Activated CD8-positive, alpha-beta memory T cell treated with anti-CD3 and anti-CD28 coated beads, Interleukin-2, amount 50 U/mL, for 24 hours (primary cell): ENCODE results near the gene HTR3C.
"Not testable (repeated sequence)": the region's sequence is repeated elsewhere in the genome, so short reads cannot be mapped to it uniquely, and the experiment has no call there.

Source experiments
- DNase-seq: peaks from one replicate; pipeline ENCODE4 v3.0.0-alpha.2; 2020; ENCODE audit errors: extremely low read depth

Gene HTR3C

DNA sequence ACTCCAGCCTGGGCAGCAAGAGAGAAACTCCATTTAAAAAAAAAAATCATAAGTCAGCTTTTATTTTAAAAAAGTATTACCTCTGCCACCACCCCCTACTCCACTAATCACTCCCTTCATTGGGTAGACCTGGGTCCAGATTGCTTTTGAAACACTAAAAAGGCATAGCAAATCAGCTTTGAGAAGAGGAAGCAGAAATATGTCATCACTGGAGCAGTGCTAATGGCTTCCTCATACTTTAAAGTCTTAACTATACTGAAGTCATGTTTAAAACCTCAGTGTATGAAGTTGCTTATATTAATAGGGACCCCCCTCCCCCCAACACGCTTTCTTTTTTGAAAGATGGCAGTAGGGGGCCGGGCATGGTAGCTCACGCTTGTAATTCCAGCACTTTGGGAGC is 22.3 kb upstream of the HTR3C start:
- no peak for DNase-seq

DNA sequence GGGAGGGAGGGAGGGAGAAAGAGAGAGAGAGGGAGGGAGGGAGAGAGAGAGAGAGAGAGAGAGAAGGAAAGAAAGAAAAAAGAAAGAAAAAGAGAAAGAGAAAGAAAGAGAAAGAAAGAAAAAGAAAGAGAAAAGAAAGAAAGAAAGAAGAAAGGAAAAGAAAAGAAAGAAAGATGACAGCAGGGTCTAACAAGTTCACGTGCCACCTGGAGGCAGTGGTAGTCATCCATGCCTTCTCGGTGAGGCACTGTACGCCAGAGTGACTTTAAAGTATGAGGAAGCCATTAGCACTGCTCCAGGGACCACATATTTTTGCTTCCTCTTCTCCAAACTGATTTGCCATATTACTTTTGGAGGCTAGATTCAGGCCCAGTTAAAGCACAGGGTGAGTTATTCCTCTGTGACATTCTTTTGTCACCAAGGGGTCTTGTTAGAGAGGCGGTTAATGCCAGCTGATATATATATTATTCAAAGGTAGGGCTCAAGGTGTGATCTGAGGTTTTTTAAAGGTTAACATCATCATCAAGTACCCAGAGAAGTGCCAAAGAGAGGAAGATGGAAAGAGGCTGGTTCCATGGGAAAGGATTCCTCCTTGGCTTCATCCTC is 21.6 kb upstream of the HTR3C start, which contains the start of gene HTR3D:
TSS of gene HTR3D (plus strand) at position 556 of the 606 bp plus-strand sequence. CDS start at position 556, 0 bp downstream.
- no peak for DNase-seq

GRCh38 chr3:184037816-184038215 is 15.0 kb upstream of the HTR3C start:
- DNase-seq = no peak

DNA sequence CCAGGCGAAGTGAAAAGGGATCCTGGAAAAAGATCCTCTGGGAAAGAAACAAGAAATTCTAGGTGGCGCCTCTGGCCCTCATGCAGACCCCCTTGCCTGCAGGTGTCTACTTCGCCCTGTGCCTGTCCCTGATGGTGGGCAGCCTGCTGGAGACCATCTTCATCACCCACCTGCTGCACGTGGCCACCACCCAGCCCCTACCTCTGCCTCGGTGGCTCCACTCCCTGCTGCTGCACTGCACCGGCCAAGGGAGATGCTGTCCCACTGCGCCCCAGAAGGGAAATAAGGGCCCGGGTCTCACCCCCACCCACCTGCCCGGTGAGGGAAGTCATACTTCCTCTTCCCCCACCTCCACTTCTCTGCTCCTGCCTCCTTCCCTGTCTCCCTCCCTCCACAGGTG is 14.5 kb upstream of the HTR3C start:
- DNase-seq = not testable (repeated sequence)

GRCh38 chr3:184039414-184039813 is 13.4 kb upstream of the HTR3C start:
- no peak for DNase-seq

GRCh38 chr3:184040010-184040409 is 12.8 kb upstream of the HTR3C start:
- no peak for DNase-seq

- no peak for DNase-seq
These were observed 10.2 kb upstream of the HTR3C start for GRCh38 chr3:184042617-184043016.

DNA sequence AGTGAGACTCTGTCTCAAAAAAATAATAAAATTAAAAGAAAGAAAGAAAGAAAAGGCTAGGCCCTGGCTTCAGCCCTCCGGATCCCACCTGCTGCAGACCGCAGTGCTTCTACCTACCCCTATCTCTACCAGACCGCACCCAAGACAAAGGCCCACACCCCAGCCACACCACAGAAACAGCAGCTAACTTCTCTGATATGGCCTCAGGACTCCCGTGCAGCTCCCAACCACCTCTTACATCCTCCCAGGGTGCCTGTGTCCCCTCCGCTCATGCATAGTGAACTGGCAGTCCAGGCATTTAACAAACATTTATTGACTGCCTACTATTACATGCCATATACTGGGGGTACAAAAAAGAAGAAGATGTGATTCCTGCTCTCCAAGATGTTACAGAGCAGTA is 6.9 kb upstream of the HTR3C start:
- no peak for DNase-seq

DNA sequence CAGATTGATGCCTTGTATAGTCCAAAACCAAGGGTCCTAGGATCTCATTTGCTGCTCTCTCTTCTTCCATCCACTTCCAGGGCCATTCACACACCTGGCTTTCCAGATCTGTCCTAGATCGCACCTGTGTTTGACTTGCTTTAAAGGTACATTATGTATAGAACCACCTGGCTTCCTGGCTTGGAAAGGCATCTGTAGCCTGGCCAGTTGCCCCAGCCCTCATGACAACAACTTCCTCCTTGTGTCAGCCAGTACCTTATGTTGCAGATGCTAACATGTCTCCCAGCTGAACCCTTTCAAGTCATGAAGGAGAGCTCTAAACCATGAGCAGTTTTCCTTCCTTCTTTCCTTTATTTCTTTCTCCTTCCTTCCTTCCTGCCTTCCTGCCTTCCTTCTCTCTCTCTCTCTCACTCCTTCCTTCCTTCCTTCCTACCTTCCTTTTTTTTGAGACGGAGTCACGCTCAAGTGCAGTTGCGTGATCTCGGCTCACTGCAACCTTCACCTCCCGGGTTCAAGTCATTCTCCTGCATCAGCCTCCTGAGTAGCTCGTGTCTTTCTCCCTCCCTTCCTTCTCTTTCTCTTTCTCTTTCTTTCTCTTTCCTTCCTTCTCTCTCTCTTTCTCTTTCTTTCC is 2.5 kb upstream of the HTR3C start:
- DNase-seq = no peak

DNA sequence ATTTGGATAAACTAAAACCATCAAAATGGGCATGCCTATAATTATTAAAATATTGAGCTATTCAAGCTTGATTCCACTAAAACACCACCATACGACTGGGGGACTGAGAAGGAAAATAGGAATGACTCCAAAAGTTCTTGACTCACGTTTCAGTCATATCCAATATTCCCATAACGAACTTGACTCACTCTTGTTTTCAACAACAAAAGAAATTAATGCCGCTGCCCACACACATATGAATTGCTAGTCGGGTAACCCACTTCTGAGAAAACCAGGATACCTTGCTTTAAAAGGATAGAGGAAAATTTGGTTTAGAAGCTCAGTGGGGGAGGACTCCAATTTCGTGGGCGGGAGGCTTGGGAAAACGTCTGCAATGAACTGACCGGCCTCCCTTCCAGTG is 5.2 kb downstream of the HTR3C start:
- no peak for DNase-seq

- DNase-seq = no peak
These were observed 6.6 kb downstream of the HTR3C start for GRCh38 chr3:184059424-184059823.

- no peak for DNase-seq
These were observed 9.8 kb downstream of the HTR3C start for GRCh38 chr3:184062637-184063036.

DNA sequence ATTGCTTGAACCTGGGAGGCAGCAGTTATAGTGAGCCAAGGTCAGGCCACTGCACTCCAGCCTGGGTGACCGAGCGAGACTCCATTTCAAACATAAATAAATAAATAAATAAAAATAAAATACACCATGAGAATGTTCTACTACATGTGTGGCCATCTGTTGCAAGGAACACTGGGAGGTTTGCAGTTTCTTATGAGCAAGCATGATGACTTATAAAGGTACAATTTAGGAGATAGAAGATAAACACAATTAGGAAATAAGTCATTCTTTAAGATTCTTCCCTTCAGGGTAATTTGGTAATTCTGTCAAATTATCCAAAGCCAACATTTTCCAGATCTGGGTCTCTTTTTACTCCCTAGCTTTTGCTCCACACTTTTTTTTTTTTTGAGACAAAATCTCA is 13.4 kb downstream of the HTR3C start:
- DNase-seq = no peak

GRCh38 chr3:184067573-184068055 is 14.8 kb downstream of the HTR3C start:
- no peak for DNase-seq

DNA sequence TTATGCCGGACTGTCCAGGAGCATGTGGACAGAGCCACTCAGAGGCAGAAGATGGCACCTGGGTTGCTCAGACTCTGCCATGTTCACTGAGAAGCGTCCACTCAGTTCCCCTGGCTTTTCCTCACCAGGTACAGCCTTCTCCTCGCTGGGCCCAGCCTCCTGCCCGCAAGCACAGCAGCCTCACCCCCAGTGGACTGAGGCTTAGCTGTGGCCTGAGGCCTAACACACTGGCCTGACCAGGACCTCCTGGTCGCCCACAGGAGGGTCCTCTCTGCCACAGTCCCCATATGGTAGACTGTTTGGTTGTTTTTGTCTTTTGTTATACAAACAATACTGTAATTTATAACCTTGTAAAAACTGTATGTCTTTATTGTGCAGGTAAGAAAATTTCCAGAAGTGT is 15.5 kb downstream of the HTR3C start:
- DNase-seq = no peak

DNA sequence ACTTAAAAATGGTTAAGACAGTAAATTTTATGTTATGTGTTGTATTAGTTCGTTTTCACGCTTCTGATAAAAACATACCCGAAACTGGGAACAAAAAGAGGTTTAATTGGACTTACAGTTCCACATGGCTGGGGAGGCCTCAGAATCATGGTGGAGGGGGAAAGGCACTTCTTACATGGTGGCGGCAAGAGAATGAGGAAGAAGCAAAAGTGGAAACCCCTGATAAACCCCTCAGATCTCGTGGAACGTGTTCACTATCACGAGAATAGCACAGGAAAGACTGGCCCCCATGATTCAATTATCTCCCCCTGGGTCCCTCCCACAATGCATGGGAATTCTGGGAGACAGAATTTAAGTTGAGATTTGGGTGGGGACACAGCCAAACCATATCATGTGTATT is 18.3 kb downstream of the HTR3C start:
- not testable (repeated sequence) for DNase-seq

DNA sequence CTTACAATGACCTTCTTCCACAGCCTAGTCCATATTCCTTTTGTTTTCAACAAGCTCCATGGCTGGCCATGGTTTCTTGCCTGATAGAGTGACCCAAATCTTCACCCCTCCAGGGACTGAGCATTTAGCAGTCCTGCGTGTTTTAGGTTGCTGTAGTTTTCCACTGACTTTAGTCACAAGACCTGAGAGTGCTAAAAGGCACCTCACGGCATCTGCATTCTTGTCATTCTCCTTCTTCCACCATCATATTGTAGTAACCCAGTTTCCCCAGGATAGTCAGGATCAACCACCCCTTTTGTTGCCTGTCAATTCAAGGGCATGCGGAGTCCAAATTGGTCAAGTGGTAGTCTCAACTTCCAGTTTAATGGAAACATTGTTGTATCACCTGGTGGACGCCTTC is 20.8 kb downstream of the HTR3C start:
- DNase-seq = no peak

GRCh38 chr3:184075901-184076300 is 23.1 kb downstream of the HTR3C start:
- no peak for DNase-seq

- no peak for DNase-seq
These were observed 25.0 kb downstream of the HTR3C start for GRCh38 chr3:184077881-184078280.

DNA sequence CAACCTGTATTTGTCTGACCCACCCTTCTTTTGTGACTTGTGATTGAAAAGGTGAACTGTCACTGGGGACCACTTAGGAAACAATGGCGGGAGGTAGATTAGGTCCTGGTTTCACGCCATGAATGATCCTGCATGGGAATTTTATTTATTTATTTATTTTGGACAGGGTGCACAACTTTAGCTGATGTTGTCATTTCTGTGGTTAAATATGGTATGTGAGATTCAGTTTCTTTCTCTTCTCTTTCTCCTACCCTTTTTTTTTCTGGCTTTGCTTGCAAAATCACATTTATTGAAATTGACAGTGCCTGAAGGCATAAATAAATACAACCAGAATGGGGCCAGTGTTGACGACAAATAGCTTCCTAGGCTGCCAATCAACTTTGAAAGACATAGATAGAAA is 26.0 kb downstream of the HTR3C start:
- DNase-seq = no peak

- no peak for DNase-seq
These were observed 28.4 kb downstream of the HTR3C start for GRCh38 chr3:184081116-184081830.

- no peak for DNase-seq
These were observed 29.2 kb downstream of the HTR3C start for GRCh38 chr3:184082034-184082433.

- no peak for DNase-seq
These were observed 29.6 kb downstream of the HTR3C start for GRCh38 chr3:184082465-184082864.
